CD4-positive, alpha-beta T cell (primary cell): ENCODE results near the gene MPC2. TPM values are rescaled to one million over a fixed set of nuclear protein-coding genes. Genes with fewer than 3 reads are reported as not detected.

Experiments used
- ATAC-seq: fragments of 200-7000 bp; cut with Tn5 transposase; one replicate; pipeline ENCODE4 v1.10.0; 2022; ENCODE audit warnings: mild to moderate bottlenecking; ENCODE audit not compliant: poor library complexity
- CTCF ChIA-PET: fragments of 350-600 bp; sonication (Branson Sonifier 250); formaldehyde crosslinking; loops from one replicate; lab custom pipeline; 2021; ENCODE audit warnings: antibody characterized with exemption, inconsistent platforms; lab: Charles Lee
- POLR2A ChIA-PET: fragments of 350-600 bp; sonication (Branson Sonifier 250); formaldehyde crosslinking; loops from one replicate; lab custom pipeline; 2021; ENCODE audit warnings: antibody characterized with exemption, inconsistent platforms; lab: Charles Lee
- DNase-seq, 14 experiments: peaks; one replicate each; pipeline ENCODE4 v3.0.0-alpha.2; 2013 to 2020; ENCODE audit warnings: mixed read lengths in 2 of 14
- H3K27ac ChIP-seq, 2 donors: one replicate each; pipeline versions ENCODE4 v1.5.1 to v1.7.0; 2013; ENCODE audit warnings: low read length in 2 of 2, low read depth in 1 of 2, mild to moderate bottlenecking in 1 of 2
- H3K27me3 ChIP-seq, 2 experiments: 1 replicate in 1 of 2; 2 replicates in 1 of 2; pipeline versions ENCODE4 v1.6.1 to v1.7.0; 2013; ENCODE audit warnings: low read length in 2 of 2, control low read depth in 1 of 2, mild to moderate bottlenecking in 1 of 2, moderate library complexity in 1 of 2; ENCODE audit not compliant: insufficient read depth in 2 of 2, control insufficient read depth in 1 of 2
- H3K36me3 ChIP-seq: one replicate; pipeline ENCODE4 v1.6.1; 2013; ENCODE audit warnings: low read length, control low read depth; ENCODE audit not compliant: insufficient read depth
- H3K4me1 ChIP-seq: one replicate; pipeline ENCODE4 v1.6.1; 2013; ENCODE audit warnings: low read length, control low read depth; ENCODE audit not compliant: insufficient read depth
- H3K4me3 ChIP-seq: one replicate; pipeline ENCODE4 v1.5.1; 2013; ENCODE audit warnings: mild to moderate bottlenecking, low read length, moderate library complexity
- H3K9me3 ChIP-seq, 2 experiments: 1 replicate in 1 of 2; 2 replicates in 1 of 2; pipeline versions ENCODE4 v1.6.1 to v1.7.0; 2013; ENCODE audit warnings: low read length in 2 of 2, mild to moderate bottlenecking in 2 of 2, control low read depth in 1 of 2, moderate library complexity in 1 of 2; ENCODE audit not compliant: control insufficient read depth in 1 of 2, insufficient read depth in 1 of 2
- H3K27ac Mint-ChIP-seq: one replicate; pipeline ENCODE4 v1.8.0; 2020; ENCODE audit warnings: mixed read lengths
- H3K27me3 Mint-ChIP-seq: one replicate; pipeline ENCODE4 v1.8.0; 2021; ENCODE audit warnings: mixed read lengths
- H3K36me3 Mint-ChIP-seq: one replicate; pipeline ENCODE4 v1.8.0; 2021; ENCODE audit warnings: low read depth, mixed read lengths
- H3K4me1 Mint-ChIP-seq: one replicate; pipeline ENCODE4 v1.8.0; 2021; ENCODE audit warnings: low read depth, mixed read lengths
- H3K4me3 Mint-ChIP-seq: one replicate; pipeline ENCODE4 v1.8.0; 2020; ENCODE audit warnings: mild to moderate bottlenecking, mixed read lengths
- H3K9me3 Mint-ChIP-seq: one replicate; pipeline ENCODE4 v1.8.0; 2020; ENCODE audit warnings: mixed read lengths
- CTCF ChIP-seq: fragments of 200-600 bp; IDR thresholded peaks from one replicate; pipeline ENCODE4 v1.8.0; 2022; ENCODE audit warnings: antibody characterized with exemption, mild to moderate bottlenecking
- intact Hi-C, 2 experiments: fragments of 100-400 bp; cut with DNase I in 1 of 2; cut with micrococcal nuclease in 1 of 2; formaldehyde crosslinking; loops; one replicate each; pipeline versions ENCODE4 v1.15.1 to v1.9.0; 2023 to 2025; cut with DNase I, micrococcal nuclease
- total RNA-seq, 174 experiments: library from RNA in 2 of 174; stranded (reverse) in 2 of 174; gene quantifications; one replicate each; pipeline ENCODE4 v1.2.3 and lab custom pipeline; 2021 to 2026

The MPC2 gene
- total RNA-seq, 2 experiments from 2014 or later: 54.4 to 54.8 TPM

- H3K4me3 ChIP-seq: no peak overlapping the region
- Mint-ChIP-seq H3K4me3 (no peak overlapping the region), H3K36me3 (peaks cover 34% of the 10 kb centered on the region), H3K9me3 (no peaks in the 10 kb centered on the region), H3K27me3 (no peaks in the 10 kb centered on the region), H3K4me1 (peaks cover 29% of the 10 kb centered on the region), H3K27ac (no peak overlapping the region)
- H3K9me3 ChIP-seq: no peaks in the 10 kb centered on the region
- H3K27ac ChIP-seq: no peak overlapping the region
- POLR2A ChIA-PET: interaction anchor here (1.2 kb wide), 1 partner anchor 11 kb away, joined by 3 read pairs; no protein-coding TSS in a partner anchor
- no peak for TF ChIP-seq CTCF
- H3K27me3 ChIP-seq: no peaks in the 10 kb centered on the region
- DNase-seq: no peak
- no peak for ATAC-seq
- H3K4me1 ChIP-seq: no peaks in the 10 kb centered on the region
- intact Hi-C loops: no loop called here
- CTCF ChIA-PET: no interaction called here
- peaks cover 17% of the 10 kb centered on the region for H3K36me3 ChIP-seq
These were observed 12.8 kb downstream of the MPC2 start for GRCh38 chr1:167924102-167924501.

GRCh38 chr1:167923324-167924056, 13.4 kb downstream of the MPC2 start:
- Histone ChIP-seq H3K9me3 (no peaks in the 10 kb centered on the region), H3K27ac (no peak overlapping the region), H3K27me3 (no peaks in the 10 kb centered on the region), H3K36me3 (peaks cover 19% of the 10 kb centered on the region), H3K4me3 (no peak overlapping the region), H3K4me1 (no peaks in the 10 kb centered on the region)
- intact Hi-C loops: no loop called here
- no peak for ATAC-seq
- peaks cover 29% of the 10 kb centered on the region for H3K4me1 Mint-ChIP-seq
- H3K27ac Mint-ChIP-seq: no peak overlapping the region
- TF ChIP-seq CTCF: no peak
- ChIA-PET POLR2A (interaction anchor here (1.2 kb wide), 1 partner anchor 12 kb away, joined by 3 read pairs; no protein-coding TSS in a partner anchor), CTCF (no interaction called here)
- peaks cover 36% of the 10 kb centered on the region for H3K36me3 Mint-ChIP-seq
- H3K9me3 Mint-ChIP-seq: no peaks in the 10 kb centered on the region
- H3K27me3 Mint-ChIP-seq: no peaks in the 10 kb centered on the region
- DNase-seq: no peak
- H3K4me3 Mint-ChIP-seq: no peak overlapping the region

GRCh38 chr1:167922611-167923074, 14.2 kb downstream of the MPC2 start:
- Mint-ChIP-seq H3K27me3 (no peaks in the 10 kb centered on the region), H3K4me3 (no peak overlapping the region), H3K36me3 (peaks cover 43% of the 10 kb centered on the region), H3K9me3 (no peaks in the 10 kb centered on the region), H3K4me1 (peaks cover 28% of the 10 kb centered on the region), H3K27ac (no peak overlapping the region)
- Histone ChIP-seq H3K4me3 (no peak overlapping the region), H3K36me3 (peaks cover 19% of the 10 kb centered on the region), H3K27me3 (no peaks in the 10 kb centered on the region), H3K4me1 (no peaks in the 10 kb centered on the region), H3K9me3 (no peaks in the 10 kb centered on the region), H3K27ac (no peak overlapping the region)
- TF ChIP-seq CTCF: no peak
- DNase-seq (no peak), ATAC-seq (no peak)
- POLR2A ChIA-PET: no interaction called here
- intact Hi-C loops: no loop called here
- CTCF ChIA-PET: no interaction called here
